K562 (cell line): ENCODE data around the gene FASN. TPM values are rescaled to one million over a fixed set of nuclear protein-coding genes. Genes with fewer than 3 reads are reported as not detected.

ENCODE experiments used
- ARID3B ChIP-seq: fragments of 250-450 bp; sonication (Bioruptor Pico); IDR thresholded peaks from 2 replicates; pipeline ENCODE4 v1.4.0; 2020; ENCODE audit warnings: borderline replicate concordance
- MTA3 ChIP-seq: fragments of 450-650 bp; formaldehyde crosslinking; IDR thresholded peaks from 2 replicates; pipeline ENCODE4 v1.6.1; 2017; ENCODE audit warnings: mild to moderate bottlenecking, borderline replicate concordance
- NONO ChIP-seq, 2 experiments: fragments of 200-400 bp in 1 of 2; fragments of 450-650 bp in 1 of 2; formaldehyde crosslinking in 1 of 2; IDR thresholded peaks; 2 replicates each; pipeline ENCODE4 v1.6.1; 2017; ENCODE audit warnings: low read depth in 2 of 2, mild to moderate bottlenecking in 2 of 2, moderate library complexity in 2 of 2, low read length in 1 of 2
- SMAD3 ChIP-seq: fragments of 450-650 bp; formaldehyde crosslinking; conservative IDR thresholded peaks from 2 replicates; pipeline ENCODE4 v1.4.0; 2020; ENCODE audit warnings: mild to moderate bottlenecking
- SNRNP70 ChIP-seq: fragments of 200-400 bp; formaldehyde crosslinking; optimal IDR thresholded peaks from 2 replicates; pipeline ENCODE3; 2017; ENCODE audit warnings: low read depth, low read length
- SREBF1 ChIP-seq: fragments of 150-350 bp; IDR thresholded peaks from 2 replicates; pipeline ENCODE4 v1.6.1; 2014; ENCODE audit warnings: antibody characterized with exemption, low read depth, low read length, borderline replicate concordance
- TEAD4 ChIP-seq, 2 experiments: sonication (generic) in 1 of 2; formaldehyde crosslinking in 1 of 2; IDR thresholded peaks; 2 replicates each; pipeline versions ENCODE4 v1.6.1 to v1.8.0; 2012 to 2022; ENCODE audit warnings: borderline replicate concordance in 1 of 2, inconsistent platforms in 1 of 2, low read length in 1 of 2, mild to moderate bottlenecking in 1 of 2, missing genetic modification reagents in 1 of 2
- VEZF1 ChIP-seq: fragments of 200-800 bp; sonication (Bioruptor generic); IDR thresholded peaks from 2 replicates; pipeline ENCODE4 v1.6.1; 2017; ENCODE audit warnings: missing genetic modification characterization, missing compliant biosample characterization
- ZNF124 ChIP-seq: sonication (generic); formaldehyde crosslinking; IDR thresholded peaks from 2 replicates; pipeline ENCODE4 v1.8.1; 2022; ENCODE audit warnings: missing genetic modification reagents
- ZNF639 ChIP-seq, 2 experiments: fragments of 200-800 bp in 1 of 2; sonication (Bioruptor generic) in 1 of 2; sonication (generic) in 1 of 2; formaldehyde crosslinking in 1 of 2; IDR thresholded peaks in 1 of 2; conservative IDR thresholded peaks in 1 of 2; 2 replicates each; pipeline versions ENCODE4 v1.5.0 to v1.6.1; 2016 to 2020; ENCODE audit warnings: missing compliant biosample characterization in 1 of 2, missing genetic modification characterization in 1 of 2, missing genetic modification reagents in 1 of 2
- polyA plus RNA-seq, 8 experiments: library from polyadenylated mRNA; depleted of rRNA in 4 of 8; stranded (reverse) in 5 of 8; unstranded in 3 of 8; fragments of >200 nt; fragmentation: Nextera tagmentation in 2 of 8; fragmentation: Illumina TruSeq in 1 of 8; extraction: Ambion mirVana in 2 of 8; extraction: Trizol in 1 of 8; gene quantifications; 2 replicates each; pipeline versions ENCODE4 v1.2.1 to v1.2.3, GENCODE V29; 2011 to 2014; ENCODE audit warnings: inconsistent platforms in 1 of 8, missing spikeins in 1 of 8
- total RNA-seq, 7 experiments: library from RNA; depleted of rRNA in 6 of 7; stranded (reverse); fragments of >200 nt in 6 of 7; fragmentation: Illumina TruSeq in 2 of 7; extraction: Trizol in 2 of 7; gene quantifications; 2 replicates each; pipeline versions ENCODE4 v1.2.1 to v1.2.3, GENCODE V29; 2011 to 2021; ENCODE audit warnings: low replicate concordance in 1 of 7
- TF ChIP-seq, protein P1 (sequence below): sonication (generic); formaldehyde crosslinking; IDR thresholded peaks from 2 replicates; pipeline ENCODE4 v1.8.0; 2022; ENCODE audit warnings: mild to moderate bottlenecking, missing genetic modification reagents

Gene FASN
- total and polyA plus RNA-seq, 9 of the 15 experiments (the other 6 are each of a cell fraction or from before 2014, with no cell fraction given) = 0.15 to 663 (median 49.9) TPM

DNA sequence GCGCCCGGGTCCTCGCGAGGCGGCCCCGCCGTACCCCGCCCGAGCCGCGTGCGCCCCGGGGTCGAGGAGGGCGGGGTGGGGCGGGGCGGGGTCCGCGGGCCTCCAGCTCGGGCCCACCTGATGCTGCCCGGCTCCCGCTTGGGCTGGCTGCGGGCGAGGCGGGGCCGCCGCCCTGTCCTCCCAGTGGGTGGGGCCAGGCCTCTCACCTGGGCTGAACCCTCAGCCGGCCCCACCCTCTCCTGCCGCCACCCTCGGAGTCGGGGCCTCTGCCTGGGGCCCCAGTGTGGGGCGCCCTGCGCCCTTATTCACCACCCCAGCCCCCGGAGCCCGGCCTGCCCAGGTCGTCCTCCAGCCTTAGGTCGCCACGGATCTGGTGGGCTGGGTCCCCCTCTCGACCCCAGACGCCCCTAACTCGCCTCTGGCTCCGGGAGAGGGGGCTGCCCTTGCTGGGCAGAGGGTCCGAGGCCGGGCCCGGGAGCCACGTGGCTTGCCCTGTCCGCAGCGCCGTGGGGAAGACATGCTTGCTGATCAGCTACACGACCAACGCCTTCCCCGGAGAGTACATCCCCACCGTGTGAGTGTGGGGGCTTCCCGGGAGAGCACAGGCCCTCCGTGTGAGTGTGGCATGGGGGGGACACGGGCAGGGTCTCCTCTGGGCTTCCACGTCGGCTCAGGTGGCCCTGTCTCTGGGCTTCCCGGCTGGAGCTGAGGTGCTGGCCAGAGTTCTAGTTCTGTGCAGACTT lies 66.0 kb downstream of the FASN start (continued):
- TF ChIP-seq ZNF639 (CRISPR knock-in tag; conservative IDR thresholded peaks at IDR 0.05 in 1 of 2, IDR thresholded peaks at IDR 0.05 in 1 of 2) = peak in 1 of 2 experiments; percentile 36; a peak in 1 of 4 replicates
- no peak for TF ChIP-seq ARID3B
- TF ChIP-seq VEZF1 (CRISPR knock-in tag) = peak; percentile 44
- TF ChIP-seq ZNF124 (CRISPR knock-in tag) = no peak
- peak in 1 of 2 experiments; percentile 71; a peak in 1 of 4 replicates for TF ChIP-seq NONO (IDR thresholded peaks at IDR 0.05; ENCODE audit: low read depth in 2 of 2, low read length in 1 of 2)
- TF ChIP-seq TEAD4 (IDR thresholded peaks at IDR 0.05; ENCODE audit: low read length) = no peak
- TF ChIP-seq TEAD4 (CRISPR knock-in tag; IDR thresholded peaks at IDR 0.05; ENCODE audit: borderline replicate concordance) = no peak
- no peak for TF ChIP-seq SMAD3 (CRISPR knock-in tag)
- peak; percentile 86 for TF ChIP-seq MTA3
- TF ChIP-seq SNRNP70 = no peak
- TF ChIP-seq SREBF1 = no peak
- TF ChIP-seq, protein P1, sequence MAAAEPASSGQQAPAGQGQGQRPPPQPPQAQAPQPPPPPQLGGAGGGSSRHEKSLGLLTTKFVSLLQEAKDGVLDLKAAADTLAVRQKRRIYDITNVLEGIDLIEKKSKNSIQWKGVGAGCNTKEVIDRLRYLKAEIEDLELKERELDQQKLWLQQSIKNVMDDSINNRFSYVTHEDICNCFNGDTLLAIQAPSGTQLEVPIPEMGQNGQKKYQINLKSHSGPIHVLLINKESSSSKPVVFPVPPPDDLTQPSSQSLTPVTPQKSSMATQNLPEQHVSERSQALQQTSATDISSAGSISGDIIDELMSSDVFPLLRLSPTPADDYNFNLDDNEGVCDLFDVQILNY = no peak
